ENCODE data around the gene MYO18A.
"Not testable (repeated sequence)": the region's sequence is repeated elsewhere in the genome, so short reads cannot be mapped to it uniquely, and the experiment has no call there.

MYO18A gene

GRCh38 chr17:29147228-29147627 is 33.0 kb downstream of the MYO18A start:
- not testable (repeated sequence) for DNase-seq (ENCODE audit: low read depth in 3 of 3)

- no peak for DNase-seq (ENCODE audit: low read depth in 3 of 3)
Measured at GRCh38 chr17:29146369-29146972, 33.7 kb downstream of the MYO18A start.

GRCh38 chr17:29145289-29146073 is 34.7 kb downstream of the MYO18A start:
- peak in 1 of 3 donors; percentile 56 for DNase-seq (ENCODE audit: low read depth in 3 of 3)

- DNase-seq (ENCODE audit: low read depth in 3 of 3), result no peak
Measured at GRCh38 chr17:29143894-29144293, 36.3 kb downstream of the MYO18A start.

- no peak for DNase-seq (ENCODE audit: low read depth in 3 of 3)
Measured at GRCh38 chr17:29141514-29141876, 38.7 kb downstream of the MYO18A start.

- no peak for DNase-seq (ENCODE audit: low read depth in 3 of 3)
Measured at GRCh38 chr17:29140631-29141513, 39.3 kb downstream of the MYO18A start.

GRCh38 chr17:29140051-29140621 is 40.1 kb downstream of the MYO18A start:
- DNase-seq (ENCODE audit: low read depth in 3 of 3), result peak; percentile 61 to 80 (median 74)

- DNase-seq (ENCODE audit: low read depth in 3 of 3), result no peak
Measured at GRCh38 chr17:29138971-29139691, 41.1 kb downstream of the MYO18A start.

GRCh38 chr17:29138184-29138955 is 41.8 kb downstream of the MYO18A start:
- DNase-seq (ENCODE audit: low read depth in 3 of 3), result peak in 2 of 3 donors; percentile 44 to 73

GRCh38 chr17:29136998-29137730 is 43.0 kb downstream of the MYO18A start:
- no peak for DNase-seq (ENCODE audit: low read depth in 3 of 3)

GRCh38 chr17:29135464-29135863 is 44.7 kb downstream of the MYO18A start:
- DNase-seq (ENCODE audit: low read depth in 3 of 3), result no peak

- no peak for DNase-seq (ENCODE audit: low read depth in 3 of 3)
Measured at GRCh38 chr17:29133121-29133713, 47.0 kb downstream of the MYO18A start.

GRCh38 chr17:29131814-29132682 is 48.1 kb downstream of the MYO18A start:
- DNase-seq (ENCODE audit: low read depth in 3 of 3), result no peak

- no peak for DNase-seq (ENCODE audit: low read depth in 3 of 3)
Measured at GRCh38 chr17:29129731-29130130, 50.5 kb downstream of the MYO18A start.

GRCh38 chr17:29127840-29128239 is 52.4 kb downstream of the MYO18A start:
- no peak for DNase-seq (ENCODE audit: low read depth in 3 of 3)

GRCh38 chr17:29126268-29126930 is 53.8 kb downstream of the MYO18A start:
- no peak for DNase-seq (ENCODE audit: low read depth in 3 of 3)

- DNase-seq (ENCODE audit: low read depth in 3 of 3), result no peak
Measured at GRCh38 chr17:29125651-29126050, 54.5 kb downstream of the MYO18A start.

- DNase-seq (ENCODE audit: low read depth in 3 of 3), result no peak
Measured at GRCh38 chr17:29124925-29125273, 55.3 kb downstream of the MYO18A start.
